Stimulated activated CD8-positive, alpha-beta memory T cell treated with anti-CD3 and anti-CD28 coated beads, Interleukin-15, amount 100 ng/mL, for 24 hours (primary cell): ENCODE measurements around the gene AKTIP.
A peak's percentile ranks its signal among the peaks of the same experiment; 100 is the strongest.

Experiments
- DNase-seq: peaks from one replicate; pipeline ENCODE4 v3.0.0-alpha.2; 2020; ENCODE audit warnings: low read depth

The AKTIP gene

DNA sequence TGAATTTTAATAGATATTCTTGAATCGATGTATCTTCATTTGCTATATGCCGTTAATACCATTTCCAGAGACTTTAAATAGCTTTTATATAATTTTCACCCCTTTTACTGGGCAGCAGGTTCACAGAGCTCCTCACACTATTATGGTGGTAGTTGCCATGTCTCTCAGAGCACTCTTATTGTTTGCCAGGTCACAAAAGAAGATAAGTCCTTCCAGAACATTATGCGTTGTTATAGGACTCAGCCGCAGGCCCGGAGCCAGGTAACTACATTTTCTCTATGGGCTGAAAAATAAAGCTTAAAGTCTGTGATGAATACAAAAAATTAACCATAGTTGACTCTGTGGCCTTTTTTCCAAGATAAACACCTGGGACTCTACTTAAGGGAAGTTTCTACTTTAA is 24.0 kb downstream of the AKTIP start:
- no peak for DNase-seq

DNA sequence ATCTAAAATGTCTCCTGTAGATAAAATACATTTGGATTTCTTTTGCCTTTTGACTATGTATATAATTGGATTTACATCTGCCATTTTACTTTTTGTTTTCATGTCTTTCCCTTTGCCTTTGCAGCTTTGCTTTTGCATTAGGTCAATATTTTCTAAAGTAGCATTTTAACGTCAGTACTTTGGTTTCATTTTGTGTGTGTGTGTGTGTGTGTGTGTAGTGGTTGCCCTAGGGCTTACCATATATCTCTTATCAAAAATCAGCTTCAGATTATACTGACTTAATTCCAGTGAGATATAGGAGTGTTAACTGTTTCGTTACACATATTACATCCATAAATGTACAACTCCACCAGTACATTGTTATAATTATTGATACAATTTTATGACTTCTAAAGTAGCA is 26.1 kb downstream of the AKTIP start:
- DNase-seq = no peak

DNA sequence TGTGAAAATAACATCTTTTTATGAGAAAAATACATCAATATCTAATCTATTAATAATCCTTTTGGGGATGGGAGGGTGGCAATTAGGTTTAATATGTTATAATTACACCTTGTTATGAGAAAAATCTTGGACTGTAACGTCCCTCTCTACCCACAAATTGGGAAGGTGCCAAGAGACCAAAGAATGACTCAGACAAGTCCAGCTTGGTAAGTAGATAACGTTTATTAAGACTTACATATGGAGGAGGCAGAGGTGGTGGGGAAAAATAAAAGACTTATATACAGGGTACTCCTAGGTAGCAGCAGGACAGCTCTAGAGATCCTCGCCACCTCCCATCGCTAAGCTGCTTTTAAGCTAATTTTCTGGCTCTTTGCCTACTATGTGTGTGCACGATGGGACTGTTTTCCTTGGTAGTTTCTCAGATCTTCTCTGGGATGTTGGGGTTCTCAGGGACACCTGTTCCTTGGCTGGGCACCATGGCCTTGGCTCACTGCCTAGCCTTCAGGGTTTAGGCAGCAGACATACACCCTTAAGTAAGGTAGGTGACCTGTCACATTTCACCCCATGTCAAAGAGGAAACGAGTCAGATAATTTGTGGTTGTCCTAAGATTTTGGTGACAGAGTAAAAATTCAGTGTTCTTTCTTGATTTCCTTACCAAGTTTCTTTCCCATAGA is 37.3 kb downstream of the AKTIP start:
- DNase-seq = no peak

DNA sequence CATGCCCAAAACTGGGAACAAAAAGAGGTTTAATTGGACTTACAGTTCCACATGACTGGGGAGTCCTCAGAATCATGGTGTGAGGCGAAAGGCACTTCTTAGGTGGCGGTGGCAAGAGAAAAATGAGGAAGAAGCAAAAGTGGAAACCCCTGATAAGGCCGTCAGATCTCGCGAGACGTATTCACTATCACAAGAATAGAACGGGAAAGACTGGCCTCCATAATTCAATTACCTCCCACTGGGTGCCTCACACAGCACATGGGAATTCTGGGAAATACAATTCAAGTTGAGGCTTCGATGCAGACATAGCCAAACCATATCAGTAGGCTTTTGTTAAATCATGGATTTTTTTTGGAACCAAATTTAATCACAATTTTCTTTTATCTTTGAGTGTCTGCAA is 44.4 kb downstream of the AKTIP start:
- DNase-seq = no peak

DNA sequence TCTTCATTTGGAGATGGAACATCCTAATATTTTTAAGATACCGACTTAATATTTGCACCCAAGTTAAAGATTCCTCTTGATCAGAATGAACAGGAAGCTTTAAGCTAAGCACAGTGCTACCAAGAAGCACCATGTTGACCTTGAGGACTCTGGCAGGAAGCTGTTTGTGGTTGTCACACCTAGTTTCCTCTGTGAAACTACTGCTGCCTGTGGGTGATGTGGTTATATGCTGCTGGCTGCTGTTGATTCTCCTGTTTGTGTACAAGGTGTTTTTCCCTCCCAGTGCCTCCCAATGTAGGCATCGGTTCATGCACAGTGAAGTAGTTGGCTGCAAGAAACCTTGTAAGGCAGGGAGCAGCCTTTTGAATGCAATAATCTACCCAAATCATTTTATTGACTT is 45.3 kb downstream of the AKTIP start:
- DNase-seq = peak; percentile 20

DNA sequence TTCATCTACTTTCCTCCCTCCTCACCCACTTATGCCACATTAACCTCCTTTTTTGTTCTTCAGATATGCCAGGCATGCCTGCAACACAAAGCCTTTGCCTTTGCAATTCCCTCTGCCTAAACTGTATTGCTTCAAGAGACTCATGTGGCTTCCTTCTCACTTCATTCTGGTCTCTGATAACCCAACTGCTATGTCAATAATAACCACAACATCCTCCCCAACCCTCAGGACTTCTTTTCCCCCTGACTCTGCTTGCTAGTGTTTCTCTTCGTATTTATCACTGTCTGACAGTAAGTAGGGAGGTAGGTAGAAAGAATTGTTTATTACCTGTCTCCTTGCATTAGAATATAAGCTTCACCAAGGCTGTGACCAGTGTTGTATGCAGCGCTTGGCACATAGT is 46.4 kb downstream of the AKTIP start:
- no peak for DNase-seq

DNA sequence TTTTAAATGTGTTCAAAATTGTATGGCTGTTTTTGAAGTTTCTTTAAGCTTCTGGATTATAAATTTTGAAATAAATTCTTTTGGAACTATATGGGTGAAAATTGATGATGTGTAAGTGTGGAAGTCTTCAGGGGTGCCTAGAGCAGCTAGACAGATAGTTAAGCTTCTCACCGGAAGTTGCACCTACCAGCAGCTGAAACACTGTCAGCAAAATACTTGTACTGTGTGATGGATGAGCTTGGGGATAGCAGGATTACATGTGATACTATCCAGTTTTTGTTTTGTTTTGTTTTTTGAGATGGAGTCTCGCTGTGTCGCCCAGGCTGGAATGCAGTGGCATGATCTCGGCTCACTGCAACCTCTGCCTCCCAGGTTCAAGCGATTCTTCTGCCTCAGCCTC is 49.1 kb downstream of the AKTIP start:
- no peak for DNase-seq

DNA sequence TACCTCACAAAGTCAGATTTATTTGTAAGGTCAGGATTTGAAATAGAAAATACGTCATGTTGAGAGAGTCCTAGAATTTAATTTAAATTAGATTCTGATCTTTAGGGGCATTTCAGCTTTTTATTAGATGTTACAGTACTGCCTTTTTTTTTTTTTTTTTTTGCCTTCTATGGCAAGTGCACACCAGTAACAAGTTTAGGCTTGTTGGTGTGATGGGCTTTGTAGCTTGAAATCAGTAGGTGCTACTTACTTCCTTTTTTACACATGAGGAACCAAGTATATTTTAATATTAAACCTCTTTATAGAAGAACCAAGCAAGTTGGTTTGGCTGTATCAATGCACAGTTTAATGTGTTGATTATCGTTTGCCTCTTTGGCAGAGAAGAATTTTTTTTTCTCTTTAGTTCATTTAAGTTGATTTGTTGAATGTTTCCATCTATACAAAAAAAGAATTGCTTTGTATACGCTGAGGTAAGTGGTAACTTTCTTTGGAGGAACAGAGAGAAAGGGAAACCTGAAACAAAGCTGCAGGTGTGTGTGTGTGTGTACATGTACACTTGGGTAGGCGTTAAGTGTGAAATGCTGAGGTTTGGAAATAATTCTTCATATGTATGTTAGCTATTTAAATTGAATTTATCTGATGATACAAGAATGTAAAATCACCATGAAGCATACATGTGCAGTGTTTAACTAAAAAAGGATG is 53.0 kb downstream of the AKTIP start:
- no peak for DNase-seq

DNA sequence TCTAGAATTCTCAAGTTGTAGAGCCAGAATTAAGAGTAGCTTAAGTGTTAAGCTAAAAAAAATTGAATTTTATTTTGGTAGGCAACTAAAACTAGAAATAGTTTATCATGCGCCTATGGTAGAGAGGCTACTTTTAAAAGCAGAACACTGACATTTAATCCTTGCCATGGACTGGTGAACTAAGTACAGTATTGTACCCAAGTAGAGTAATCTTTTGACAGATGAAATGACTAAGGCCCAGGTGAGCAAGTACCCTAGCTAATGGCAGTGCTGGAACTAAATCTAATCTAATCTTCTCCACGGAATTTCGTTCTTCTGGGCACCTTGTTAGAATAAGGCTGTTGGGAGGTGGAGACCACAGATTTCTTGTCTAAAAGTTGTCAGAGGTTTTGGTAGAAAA is 56.9 kb downstream of the AKTIP start:
- no peak for DNase-seq

DNA sequence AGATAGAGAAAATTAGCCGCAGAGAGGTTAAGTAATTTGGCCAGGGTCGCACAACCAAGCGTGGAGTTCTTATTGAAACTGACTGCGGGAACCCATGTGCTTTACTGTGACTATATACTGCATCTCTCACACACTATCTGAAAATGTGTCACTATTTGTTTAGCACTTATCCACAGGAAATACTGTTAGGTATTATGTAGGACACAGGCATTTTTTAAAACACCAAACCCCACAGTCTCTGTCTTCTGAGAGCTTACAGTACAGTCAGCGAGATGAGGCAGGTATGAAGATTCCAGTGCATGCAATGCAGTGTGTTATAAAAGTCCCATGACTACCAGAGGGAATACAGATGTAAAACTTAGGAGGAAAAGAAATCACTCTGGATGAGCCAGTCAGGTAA is 57.5 kb downstream of the AKTIP start:
- no peak for DNase-seq
